NCI-H524 treated with DMSO at 0.1 percent for 48 hours (cell line): ENCODE results near the gene SMIM44.
"Not testable (repeated sequence)": the region's sequence is repeated elsewhere in the genome, so short reads cannot be mapped to it uniquely, and the experiment has no call there.

ENCODE experiments used
- DNase-seq: peaks from one replicate; lab custom pipeline; 2025; lab: John Stamatoyannopoulos, UW

Gene SMIM44

DNA sequence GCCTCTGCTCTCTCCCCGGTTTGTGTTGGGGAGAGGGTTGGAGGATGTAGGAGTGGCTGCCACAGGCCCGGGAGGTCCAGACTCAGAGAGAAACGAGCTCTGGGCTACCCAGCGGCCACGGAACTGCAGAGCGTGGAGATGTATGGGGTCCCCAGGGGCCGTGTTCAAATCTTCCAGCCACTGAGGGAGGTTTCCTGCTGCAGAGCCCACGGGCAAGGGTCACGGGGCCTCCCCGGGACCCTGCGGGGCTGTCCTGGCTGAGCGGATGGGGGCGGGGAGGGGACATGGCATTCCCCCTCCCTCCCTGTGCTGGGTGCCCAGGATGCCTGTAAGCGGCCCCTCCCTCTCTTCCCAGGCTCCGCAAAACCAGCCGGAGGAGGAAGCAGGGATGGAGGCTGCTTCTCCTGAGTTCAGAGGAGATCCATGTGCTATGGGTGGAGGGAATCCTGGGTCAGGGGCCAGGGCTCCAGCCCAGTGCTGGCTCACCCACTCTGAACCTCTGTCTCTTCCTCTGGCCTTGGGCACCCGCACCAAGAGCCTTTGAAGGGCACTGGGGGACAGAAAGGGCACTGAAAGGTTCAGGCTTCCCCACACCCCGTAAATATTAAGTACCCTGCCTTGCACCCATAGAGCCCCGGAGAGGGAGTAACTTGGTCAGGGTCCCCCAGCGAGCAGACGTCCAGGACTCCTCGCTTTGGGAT lies 25.6 kb downstream of the SMIM44 start:
- no peak for DNase-seq

DNA sequence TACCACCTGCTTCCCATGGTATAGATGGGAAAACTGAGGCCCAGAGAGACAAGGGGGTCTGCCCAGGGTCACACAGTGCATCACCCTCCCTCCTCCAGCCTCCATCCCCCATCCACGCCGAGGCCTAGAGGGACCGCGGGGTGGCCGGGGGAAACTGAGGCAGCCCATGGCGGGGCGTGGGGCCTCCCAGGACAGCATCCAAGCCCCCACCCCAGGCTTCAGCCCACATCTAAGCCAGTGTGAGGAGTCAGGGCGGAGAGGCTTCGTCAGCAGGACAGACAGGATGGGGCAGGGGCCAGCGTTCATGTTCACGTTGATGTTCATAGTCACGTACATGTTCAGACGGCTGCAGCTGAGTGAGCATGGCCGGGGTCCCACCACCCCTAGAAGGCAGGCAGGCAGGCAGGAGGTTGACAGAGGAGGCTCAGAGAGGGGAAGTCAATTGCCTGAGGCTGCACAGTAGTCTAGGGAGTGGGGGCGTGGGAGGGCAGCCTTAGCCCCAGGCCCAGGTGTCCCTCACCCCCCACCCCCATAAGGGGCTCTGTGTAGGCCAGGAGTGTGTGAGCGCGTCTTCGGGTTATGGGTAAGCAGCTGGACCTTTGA lies 26.2 kb downstream of the SMIM44 start:
- no peak for DNase-seq

DNA sequence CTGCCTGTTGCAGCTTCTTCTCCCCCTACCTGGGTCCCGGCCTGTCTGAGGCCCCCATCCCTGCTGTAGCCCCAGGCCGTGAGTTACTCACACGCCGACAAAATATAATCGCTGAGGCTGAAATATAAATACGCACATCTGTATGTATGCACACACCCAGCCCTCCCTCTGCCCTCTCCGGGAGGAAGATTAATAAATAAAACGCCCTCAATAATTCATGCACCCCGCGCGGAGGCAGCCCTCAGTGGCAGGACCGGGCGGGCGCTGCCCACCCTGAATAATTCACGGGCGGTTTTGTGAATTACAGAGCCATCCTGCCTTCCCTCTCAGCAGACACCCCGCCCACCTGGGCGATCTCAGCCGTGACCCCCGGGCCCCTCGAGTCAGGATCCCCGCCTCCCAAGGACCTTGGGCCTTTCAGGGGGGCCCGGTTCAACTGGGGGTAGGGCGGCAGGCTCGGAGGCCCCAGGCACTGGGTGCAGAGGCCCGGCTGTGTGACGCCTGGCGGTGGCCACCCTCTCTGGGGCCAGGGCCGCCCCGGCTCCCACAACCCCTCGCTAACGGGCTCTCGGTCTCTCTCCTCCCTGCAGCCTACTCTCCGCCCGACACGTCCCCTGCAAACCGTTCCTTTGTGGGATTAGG lies 27.2 kb downstream of the SMIM44 start:
- no peak for DNase-seq

DNA sequence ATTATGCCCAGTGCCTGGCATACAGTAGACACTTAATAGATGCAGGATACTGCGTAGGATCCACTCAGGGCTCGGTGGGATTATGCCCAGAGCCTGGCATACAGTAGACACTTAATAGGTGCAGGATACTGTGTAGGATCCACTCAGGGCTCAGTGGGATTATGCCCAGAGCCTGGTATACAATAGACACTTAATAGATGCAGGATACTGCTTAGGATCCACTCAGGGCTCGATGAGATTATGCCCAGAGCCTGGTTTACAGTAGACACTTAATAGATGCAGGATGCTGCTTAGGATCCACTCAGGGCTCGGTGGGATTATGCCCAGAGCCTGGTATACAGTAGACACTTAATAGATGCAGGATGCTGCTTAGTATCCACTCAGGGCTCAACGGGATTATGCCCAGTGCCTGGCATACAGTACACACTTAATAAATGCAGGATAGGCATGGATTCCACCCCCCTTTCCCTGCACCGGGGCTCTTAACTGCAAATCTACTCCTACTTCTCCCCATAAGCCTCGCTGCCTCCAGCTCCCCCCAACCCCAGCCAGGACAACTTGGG lies 27.8 kb downstream of the SMIM44 start:
- no peak for DNase-seq

DNA sequence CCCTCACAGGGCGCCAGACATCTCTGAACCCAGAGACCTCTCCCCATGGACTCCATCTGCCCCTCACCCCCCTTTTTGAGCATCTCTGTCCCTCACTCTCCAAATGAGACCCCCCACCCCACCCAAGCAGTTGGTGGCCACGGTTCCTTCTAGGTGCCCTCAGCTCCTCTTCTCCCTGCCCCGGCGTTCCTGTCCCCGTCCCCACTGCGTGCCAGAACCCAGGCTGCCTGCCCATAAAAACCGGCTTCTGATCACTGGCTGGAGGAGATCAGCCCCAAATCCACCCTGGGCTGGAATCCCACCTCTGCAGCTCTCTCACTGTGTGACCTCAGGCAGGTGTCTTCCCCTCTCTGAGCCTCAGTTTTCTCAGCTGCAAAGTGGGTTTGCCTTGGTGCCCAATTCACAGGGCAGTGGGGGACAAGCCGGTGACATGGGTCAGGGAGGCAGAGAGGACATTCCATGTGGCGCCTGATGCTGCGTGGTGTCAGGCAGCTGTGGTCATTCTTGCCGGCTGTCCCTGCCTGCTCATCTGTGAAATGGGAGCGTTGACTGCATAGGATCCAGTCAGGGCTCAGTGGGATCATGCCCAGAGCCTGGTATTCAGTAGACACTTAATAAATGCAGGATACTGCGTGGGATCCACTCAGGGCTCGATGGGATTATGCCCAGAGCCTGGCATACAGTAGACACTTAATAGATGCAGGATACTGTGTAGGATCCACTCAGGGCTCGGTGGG lies 28.4 kb downstream of the SMIM44 start:
- no peak for DNase-seq

DNA sequence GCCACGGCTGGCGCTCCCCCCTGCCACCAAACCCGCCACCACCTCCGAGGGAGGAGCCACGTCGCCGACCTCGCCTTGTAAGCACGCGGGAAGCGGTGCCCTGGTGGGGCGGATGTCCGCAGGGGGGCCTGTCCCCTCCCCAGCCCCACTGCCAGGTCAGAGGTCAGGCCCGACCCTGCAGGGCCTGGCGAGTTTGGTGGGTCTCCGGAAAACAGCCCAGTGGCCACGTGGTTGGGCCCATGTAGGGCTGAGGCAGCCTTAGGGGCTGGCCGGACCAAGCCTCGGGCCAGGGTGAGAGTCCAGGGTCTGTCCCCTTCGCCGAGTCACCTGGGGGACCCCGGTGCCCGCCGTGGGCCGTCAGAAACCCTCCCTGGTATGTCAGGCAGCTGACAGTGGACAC lies 29.4 kb downstream of the SMIM44 start:
- DNase-seq, result no peak

DNA sequence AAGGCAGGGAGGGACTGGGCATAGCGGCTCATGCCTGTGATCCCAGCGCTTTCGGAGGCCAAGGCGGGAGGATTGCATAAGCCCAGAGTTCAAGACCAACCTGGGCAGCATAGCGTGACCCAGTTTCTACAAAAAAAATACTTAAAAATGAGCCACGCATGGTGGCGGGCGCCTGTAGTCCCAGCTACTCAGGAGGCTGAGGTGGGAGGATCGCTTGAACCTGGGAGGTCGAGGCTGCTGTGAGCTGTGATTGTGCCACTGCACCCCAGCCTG lies 30.4 kb downstream of the SMIM44 start:
- DNase-seq, result not testable (repeated sequence)

DNA sequence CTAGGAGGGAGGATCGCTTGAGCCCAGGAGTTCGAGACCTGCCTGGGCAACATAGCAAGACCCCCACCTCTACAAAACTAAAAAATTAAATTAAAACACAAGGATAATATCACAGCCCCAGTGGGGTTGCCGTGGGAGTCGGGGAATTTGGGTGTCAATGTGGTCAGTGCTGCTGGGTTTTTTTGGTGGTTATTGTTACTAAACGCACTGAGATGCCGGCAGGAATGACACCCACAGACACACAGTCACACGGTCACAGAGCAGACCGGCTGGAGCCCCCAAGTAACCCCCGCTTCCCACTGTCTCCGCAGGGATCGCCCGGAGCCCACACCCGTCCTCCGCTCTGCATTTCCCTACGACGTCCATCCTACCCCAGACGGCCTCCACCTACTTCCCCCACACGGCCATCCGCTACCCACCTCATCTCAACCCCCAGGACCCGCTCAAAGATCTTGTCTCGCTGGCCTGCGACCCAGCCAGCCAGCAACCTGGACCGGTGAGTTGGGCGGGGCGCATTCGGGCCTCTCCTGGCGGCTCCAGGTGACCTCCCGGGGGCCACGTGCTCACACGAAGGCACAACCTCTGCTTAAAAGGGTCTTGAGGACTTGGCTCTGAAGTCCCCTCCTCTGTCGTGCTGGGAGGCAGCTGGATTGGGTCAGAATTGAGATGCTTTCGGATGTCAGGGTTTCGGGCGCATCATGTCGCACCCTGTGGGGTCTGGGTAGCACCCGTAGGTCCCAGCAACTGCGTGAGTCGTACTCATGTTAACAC lies 30.9 kb downstream of the SMIM44 start:
- no peak for DNase-seq

DNA sequence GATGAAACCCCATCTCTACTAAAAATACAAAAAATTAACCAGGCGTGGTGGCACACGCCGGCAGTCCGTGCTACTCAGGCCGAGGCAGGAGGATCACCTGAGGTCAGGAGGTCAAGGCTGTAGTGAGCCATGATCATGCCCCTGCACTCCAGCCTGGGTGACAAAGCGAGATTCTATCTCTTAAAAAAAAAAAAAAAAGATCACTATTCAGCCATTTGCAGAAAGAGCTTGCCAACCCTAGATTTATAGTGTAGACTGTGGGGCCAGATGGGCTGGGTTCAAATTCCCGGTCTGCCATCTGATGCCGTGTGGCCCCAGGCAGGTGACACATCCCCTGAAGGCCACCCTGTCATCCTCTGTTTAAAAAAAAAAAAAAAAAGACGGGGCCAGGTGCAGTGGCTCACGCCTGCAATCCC lies 31.8 kb downstream of the SMIM44 start:
- no peak for DNase-seq

DNA sequence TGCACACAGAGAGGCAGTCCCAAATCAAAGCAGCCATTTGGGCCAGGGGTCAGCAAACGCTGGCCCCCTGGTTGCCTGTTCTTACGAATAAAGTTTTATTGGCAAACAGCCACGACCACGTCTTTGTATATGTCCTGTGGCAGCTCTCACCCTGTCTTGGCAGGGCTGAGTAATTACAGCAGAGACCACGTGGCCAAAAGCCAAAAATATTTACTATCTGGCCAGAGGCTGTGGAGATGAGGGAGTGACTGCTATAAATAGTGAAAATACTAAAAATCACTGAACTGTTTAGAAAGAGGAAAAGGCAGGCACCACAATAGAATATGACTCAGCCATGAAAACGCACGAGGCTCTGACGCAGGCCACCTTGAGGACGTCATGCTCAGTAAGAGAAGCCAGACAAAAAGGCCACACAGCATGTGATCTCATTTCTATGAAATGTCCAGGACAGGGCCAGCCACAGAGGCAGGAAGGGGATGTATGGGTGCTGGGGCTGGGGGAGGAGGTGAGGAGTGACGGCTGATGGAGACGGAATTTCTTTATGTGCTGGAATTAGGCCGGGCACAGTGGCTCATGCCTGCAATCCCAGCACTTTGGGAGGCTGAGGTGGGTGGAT lies 32.3 kb downstream of the SMIM44 start:
- DNase-seq, result no peak

DNA sequence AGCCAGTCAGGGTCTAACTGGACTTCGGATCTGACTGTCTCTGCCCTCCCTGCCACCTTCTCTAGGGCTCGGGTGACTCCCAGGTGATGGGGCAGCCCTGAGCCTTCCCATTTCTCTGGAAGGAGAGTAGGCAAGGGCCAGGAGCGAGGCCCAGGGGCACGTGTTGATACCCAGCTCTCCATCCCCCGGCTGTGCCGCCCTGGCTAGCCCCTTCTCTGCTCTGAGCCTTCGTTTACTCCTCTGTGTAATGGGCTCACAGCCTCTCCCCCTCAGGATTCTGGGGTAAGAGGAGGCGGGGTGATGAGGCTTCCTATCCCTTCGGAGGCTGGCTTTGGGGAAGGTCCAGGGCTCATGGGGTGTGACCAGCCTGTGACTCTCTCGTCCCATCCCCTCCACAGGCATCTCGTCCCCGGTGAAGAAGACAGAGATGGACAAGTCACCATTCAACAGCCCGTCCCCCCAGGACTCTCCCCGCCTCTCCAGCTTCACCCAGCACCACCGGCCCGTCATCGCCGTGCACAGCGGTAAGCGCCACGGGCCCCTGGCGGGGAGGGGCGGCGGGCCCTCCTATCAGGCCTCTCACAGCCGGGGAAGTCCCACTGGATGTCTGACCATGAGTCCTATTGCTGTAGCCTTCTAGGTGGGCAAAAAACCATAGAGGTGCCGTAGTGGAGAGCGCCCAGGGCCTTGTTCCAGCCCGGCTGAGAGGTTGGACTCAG lies 34.5 kb downstream of the SMIM44 start:
- no peak for DNase-seq

DNA sequence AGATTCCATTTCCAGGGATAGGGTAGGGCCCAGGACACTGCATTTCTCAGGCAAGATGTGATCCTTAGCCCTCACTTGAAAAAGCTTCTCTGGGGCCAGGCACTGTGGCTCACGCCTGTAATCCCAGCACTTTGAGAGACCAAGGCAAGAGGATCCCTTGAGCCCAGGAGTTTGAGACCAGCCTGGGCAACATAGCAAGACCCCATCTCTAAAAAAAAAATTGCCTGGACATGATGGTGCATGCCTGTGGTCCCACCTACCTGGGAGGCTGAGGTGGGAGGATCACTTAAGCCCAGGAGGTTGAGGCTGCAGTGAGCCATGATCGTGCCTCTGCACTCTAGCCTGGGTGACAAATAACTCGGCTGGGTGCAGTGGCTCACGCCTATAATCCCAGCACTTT lies 36.6 kb downstream of the SMIM44 start:
- not testable (repeated sequence) for DNase-seq

DNA sequence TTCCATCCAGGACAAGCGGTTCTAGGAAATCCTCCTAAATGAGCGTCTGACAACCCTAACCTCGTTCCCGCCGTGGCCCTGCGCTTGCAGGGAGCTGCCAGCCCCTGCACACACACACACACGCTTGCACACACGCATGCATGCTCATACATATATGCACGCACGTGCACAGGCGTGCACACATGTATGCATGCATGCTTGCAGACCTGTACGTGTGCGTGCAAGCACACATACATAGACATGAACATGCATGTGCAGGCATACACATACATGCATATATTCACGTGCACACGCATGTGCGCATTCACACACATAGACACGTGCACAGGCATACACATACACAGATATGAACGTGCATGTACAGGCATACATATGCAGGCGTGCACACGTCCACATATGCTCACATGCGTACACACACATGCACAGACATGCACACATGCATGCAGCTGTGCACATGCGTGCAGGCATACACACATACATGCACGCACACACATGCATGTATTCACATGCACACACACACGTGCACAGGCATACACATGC lies 38.5 kb downstream of the SMIM44 start:
- DNase-seq, result no peak

DNA sequence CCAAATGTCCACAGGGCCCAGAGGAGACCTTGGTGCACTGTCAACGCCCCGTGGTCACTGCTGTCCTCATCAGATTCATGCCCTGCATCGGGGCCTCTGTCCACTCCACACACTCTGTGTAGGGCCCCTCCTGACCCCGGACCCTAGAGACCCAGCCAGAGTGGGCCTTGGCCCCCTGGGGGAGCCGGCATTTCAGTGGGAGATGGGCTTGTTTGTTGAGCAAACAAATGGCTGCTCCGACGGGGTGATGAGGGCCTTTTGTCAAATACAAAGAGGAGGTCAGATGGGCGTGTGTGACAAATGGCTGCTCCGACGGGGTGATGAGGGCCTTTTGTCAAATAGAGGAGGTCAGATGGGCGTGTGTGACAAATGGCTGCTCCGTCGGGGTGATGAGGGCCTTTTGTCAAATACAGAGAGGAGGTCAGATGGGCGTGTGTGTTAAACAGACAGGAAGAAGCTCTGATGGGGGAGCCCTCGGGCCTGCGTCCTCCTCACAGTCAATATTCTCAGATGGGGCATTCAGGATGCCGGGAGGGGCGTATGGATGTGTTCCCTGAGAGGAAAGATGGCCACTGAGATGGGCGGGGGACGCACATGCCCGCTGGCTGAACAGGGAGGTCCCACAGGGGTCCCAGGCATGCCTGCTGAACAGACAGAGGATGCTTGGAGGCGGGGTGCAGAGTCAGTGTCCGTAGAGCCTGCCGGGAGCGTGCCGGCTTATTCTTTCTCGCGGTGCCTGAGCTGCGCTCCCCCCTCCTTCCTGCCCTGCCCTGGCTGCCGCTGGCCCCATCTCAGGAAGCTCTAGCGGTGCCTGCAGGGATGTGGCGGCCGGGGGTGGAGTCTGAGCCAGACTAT lies 39.2 kb downstream of the SMIM44 start:
- DNase-seq, result no peak

DNA sequence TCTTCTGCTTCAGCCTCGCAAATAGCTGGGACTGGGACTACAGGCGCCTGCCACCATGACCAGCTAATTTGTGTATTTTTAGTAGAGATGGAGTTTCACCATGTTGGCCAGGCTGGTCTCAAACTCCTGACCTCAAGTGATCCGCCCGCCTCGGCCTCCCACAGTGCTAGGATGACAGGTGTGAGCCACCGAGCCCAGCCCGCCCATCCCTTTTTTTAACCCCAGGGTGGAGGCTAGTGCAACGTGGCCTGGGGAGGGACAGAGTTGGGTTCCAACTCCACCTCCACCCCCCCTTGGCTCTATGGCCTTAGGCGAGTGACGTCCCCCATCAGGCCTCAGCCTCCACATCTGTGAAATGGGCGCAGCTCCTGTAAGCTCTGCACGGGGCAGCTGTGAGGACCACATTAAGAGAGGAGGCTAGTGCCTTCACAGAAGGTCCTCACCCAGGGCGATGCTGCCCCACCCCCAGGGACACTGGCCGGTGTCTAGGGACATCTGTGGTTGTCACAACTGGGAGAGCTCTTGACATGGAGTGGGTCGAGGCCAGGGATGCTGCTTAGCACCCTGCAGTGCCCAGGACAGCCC lies 40.7 kb downstream of the SMIM44 start:
- DNase-seq, result no peak

DNA sequence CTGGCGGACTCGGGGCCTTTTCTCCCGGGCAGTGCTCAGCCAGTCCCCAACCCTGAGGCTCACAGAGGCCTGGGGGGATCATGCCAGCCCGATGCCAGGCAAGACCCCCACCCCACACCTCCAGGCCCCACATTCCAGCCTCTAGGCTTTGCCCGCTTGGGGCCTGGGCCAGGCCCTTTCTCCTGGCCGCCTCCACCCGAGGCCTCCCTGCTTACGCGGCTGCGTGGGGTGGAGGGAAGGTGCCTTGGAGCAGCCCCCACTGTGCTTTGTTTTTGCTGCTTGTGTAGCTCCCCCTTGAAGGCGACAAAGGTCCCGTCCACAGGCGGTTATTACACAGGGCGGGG lies 41.3 kb downstream of the SMIM44 start:
- DNase-seq, result no peak

DNA sequence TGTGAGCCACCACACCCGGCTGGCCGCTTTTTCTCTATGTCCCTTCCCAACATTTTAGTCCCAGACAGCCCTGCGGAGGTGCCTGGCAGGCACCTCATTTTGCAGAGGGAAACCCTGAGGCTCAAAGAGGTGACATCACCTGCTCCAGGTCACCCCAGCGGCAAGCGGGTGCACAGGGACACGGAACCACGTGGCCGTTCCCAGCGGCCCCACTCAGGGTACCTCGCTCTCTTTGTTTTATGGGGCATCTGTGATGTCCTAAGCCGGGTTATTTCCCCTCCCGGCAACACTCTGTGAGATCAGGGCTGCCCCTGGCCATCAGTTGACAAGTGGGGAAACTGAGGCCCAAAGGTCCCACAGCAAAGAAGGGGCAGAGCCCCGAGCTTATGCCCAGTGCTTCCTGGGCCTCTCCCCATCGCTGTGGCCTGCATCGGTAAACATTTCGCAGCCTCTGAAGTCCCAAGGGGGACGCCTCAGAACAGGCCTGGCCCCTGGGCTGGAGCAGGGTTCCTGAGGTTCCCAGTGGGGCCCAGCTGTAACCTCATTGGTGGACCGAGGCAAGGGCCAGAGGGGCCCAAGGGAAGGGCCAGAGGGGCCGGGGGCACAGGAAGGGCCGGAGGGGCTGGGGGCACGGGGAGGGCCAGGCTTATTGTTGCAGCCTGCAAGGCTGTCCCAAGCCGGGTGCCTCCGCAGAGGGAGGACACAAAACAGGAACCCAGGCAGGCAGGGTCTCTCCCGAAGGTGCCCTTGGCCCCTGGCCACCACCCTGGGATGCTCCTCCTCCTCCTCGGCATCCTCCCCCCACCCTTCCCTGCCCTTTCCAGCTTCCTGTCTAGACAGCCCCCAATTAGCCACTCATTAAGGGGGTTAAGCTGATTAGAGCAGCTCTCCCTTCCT lies 41.9 kb downstream of the SMIM44 start:
- DNase-seq, result no peak

DNA sequence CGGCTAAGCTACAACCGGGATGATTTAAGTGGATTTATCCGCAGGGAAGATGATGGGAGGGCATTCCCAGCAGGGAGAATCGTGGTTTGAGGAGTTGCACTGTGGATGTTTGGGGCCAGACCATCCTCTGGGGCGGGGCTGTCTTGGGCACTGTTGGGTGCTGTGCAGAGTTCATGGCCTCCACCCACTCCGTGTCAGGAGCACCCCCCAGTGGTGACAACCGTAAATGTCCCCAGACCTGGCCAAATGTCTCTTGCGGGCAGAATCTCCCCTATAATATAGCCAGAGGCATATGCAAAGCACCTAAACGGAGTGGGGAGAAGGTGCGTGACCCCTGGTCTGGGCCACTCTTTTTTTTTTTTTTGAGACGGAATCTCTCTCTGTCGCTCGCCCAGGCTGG lies 43.2 kb downstream of the SMIM44 start:
- no peak for DNase-seq
